ENCODE results near the gene RPAP2.

The RPAP2 gene

DNA sequence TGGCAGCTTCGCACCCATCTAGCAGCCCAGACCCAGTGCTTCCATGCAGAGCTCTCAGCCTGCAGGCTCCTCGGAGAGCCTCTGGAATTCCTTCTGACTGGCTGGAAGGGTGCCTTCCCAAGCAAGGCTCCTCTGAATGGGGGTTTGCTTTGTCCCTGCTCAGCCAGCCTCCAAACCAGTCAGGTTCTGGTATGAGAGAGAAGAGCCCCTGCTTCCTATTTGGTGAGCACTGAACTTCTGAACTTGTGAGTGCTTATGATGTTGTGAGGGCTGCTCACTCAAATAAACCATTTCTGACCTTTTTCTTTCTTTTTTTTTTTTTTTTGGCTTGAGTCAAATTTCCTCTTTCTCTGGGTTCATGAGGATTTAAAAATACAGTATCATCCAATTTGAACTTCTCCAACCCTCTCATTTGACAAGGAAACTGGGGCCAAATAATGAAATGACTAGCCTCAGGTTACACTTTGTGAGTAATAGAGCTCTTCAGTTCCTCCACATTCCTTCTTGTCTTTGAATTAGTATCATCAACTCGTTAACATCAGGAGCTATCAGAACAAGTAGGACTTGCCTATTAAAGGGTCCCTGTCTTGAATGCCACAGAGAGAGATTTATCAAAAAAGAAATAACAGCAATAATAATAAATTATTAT, 148.3 kb downstream of the RPAP2 start:
- no peak for DNase-seq (ENCODE audit: low read depth, low spot score)

DNA sequence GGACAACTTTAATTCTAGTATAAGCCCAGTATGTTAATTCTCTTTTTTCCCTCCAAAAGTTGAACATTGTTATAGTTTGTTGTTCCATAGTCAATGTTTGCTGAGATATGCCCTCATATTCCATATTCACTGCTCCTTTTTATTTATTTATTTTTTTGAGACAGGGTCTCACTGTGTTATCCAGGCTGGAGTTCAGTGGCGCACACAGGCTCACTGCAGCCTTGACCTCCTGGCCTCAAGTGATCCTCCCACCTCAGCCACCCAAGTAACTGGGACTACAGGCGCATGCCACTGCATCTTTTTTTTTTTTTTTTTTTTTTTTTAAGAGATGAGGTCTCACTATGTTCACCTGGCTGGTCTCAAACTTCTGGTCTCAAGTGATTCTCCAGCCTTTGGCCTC, 149.1 kb downstream of the RPAP2 start:
- DNase-seq (ENCODE audit: low read depth, low spot score): no peak
